Ishikawa (cell line): ENCODE data around the gene PRODH2.

Source experiments
- CEBPB ChIP-seq: IDR thresholded peaks from 2 replicates; pipeline ENCODE4 v1.6.1; 2012
- CREB1 ChIP-seq: IDR thresholded peaks from 2 replicates; pipeline ENCODE4 v1.6.1; 2012; ENCODE audit warnings: low read depth
- EGR1 ChIP-seq: IDR thresholded peaks from 2 replicates; pipeline ENCODE4 v1.6.1; 2012
- EP300 ChIP-seq: IDR thresholded peaks from 2 replicates; pipeline ENCODE4 v1.6.1; 2012; ENCODE audit warnings: borderline replicate concordance
- FOXM1 ChIP-seq: IDR thresholded peaks from 2 replicates; pipeline ENCODE4 v1.6.1; 2012; ENCODE audit warnings: low read depth, borderline replicate concordance
- NFIC ChIP-seq: IDR thresholded peaks from 2 replicates; pipeline ENCODE4 v1.6.1; 2012
- RAD21 ChIP-seq: IDR thresholded peaks from 2 replicates; pipeline ENCODE4 v1.6.1; 2012; ENCODE audit warnings: low read depth
- TAF1 ChIP-seq: IDR thresholded peaks from 2 replicates; pipeline ENCODE4 v1.6.1; 2012; ENCODE audit warnings: low read depth, mild to moderate bottlenecking
- TCF12 ChIP-seq: IDR thresholded peaks from 2 replicates; pipeline ENCODE4 v1.6.1; 2012; ENCODE audit warnings: low read depth
- TEAD4 ChIP-seq: IDR thresholded peaks from 2 replicates; pipeline ENCODE4 v1.6.1; 2012
- USF1 ChIP-seq: IDR thresholded peaks from 2 replicates; pipeline ENCODE4 v1.6.1; 2012
- YY1 ChIP-seq: IDR thresholded peaks from 2 replicates; pipeline ENCODE4 v1.6.1; 2012; ENCODE audit warnings: low read depth
- ZBTB7A ChIP-seq: IDR thresholded peaks from 2 replicates; pipeline ENCODE4 v1.6.1; 2012; ENCODE audit warnings: low read depth
- TF ChIP-seq, protein P1 (sequence below): IDR thresholded peaks from 2 replicates; pipeline ENCODE4 v1.6.1; 2012
- TF ChIP-seq, protein P2 (sequence below): IDR thresholded peaks from 2 replicates; pipeline ENCODE4 v1.6.1; 2012; ENCODE audit warnings: low read depth, mild to moderate bottlenecking

PRODH2 gene

GRCh38 chr19:35816262-35816661, 3.6 kb upstream of the PRODH2 start:
- TF ChIP-seq EP300 (no peak), TAF1 (no peak), NFIC (no peak), EGR1 (no peak), CEBPB (no peak), USF1 (no peak), TCF12 (no peak), RAD21 (no peak), TEAD4 (no peak)
- TF ChIP-seq, protein P1, sequence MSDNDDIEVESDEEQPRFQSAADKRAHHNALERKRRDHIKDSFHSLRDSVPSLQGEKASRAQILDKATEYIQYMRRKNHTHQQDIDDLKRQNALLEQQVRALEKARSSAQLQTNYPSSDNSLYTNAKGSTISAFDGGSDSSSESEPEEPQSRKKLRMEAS, result no peak

GRCh38 chr19:35813043-35813890, 622 bp upstream of the PRODH2 start:
- TF ChIP-seq RAD21 (no peak), EGR1 (no peak), CREB1 (no peak), YY1 (no peak), TEAD4 (no peak), TAF1 (no peak), USF1 (no peak), TCF12 (no peak), ZBTB7A (no peak), NFIC (no peak), EP300 (no peak), FOXM1 (no peak)
- TF ChIP-seq, protein P1, result no peak
- TF ChIP-seq, protein P2, sequence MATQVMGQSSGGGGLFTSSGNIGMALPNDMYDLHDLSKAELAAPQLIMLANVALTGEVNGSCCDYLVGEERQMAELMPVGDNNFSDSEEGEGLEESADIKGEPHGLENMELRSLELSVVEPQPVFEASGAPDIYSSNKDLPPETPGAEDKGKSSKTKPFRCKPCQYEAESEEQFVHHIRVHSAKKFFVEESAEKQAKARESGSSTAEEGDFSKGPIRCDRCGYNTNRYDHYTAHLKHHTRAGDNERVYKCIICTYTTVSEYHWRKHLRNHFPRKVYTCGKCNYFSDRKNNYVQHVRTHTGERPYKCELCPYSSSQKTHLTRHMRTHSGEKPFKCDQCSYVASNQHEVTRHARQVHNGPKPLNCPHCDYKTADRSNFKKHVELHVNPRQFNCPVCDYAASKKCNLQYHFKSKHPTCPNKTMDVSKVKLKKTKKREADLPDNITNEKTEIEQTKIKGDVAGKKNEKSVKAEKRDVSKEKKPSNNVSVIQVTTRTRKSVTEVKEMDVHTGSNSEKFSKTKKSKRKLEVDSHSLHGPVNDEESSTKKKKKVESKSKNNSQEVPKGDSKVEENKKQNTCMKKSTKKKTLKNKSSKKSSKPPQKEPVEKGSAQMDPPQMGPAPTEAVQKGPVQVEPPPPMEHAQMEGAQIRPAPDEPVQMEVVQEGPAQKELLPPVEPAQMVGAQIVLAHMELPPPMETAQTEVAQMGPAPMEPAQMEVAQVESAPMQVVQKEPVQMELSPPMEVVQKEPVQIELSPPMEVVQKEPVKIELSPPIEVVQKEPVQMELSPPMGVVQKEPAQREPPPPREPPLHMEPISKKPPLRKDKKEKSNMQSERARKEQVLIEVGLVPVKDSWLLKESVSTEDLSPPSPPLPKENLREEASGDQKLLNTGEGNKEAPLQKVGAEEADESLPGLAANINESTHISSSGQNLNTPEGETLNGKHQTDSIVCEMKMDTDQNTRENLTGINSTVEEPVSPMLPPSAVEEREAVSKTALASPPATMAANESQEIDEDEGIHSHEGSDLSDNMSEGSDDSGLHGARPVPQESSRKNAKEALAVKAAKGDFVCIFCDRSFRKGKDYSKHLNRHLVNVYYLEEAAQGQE, result no peak

GRCh38 chr19:35811317-35812219, 1.1 kb downstream of the PRODH2 start:
- TF ChIP-seq TEAD4, result no peak
- TF ChIP-seq ZBTB7A, result no peak
- TF ChIP-seq NFIC, result no peak
- no peak for TF ChIP-seq YY1
- no peak for TF ChIP-seq EGR1
- TF ChIP-seq, protein P1, result no peak
- TF ChIP-seq USF1, result no peak
- no peak for TF ChIP-seq RAD21
- TF ChIP-seq FOXM1, result no peak
- no peak for TF ChIP-seq EP300
- TF ChIP-seq CEBPB, result no peak
- no peak for TF ChIP-seq TAF1
- TF ChIP-seq TCF12, result no peak

GRCh38 chr19:35807633-35808032, 5.0 kb downstream of the PRODH2 start:
- TF ChIP-seq CEBPB (no peak), TEAD4 (no peak), EGR1 (no peak), RAD21 (no peak), YY1 (no peak), ZBTB7A (no peak), TCF12 (no peak), NFIC (no peak), TAF1 (no peak), FOXM1 (no peak), EP300 (no peak), CREB1 (no peak), USF1 (no peak)
- TF ChIP-seq, protein P2, result no peak
- TF ChIP-seq, protein P1, result no peak
